NCI-H748 (cell line): ENCODE data around the gene KIF3B.
"Not testable (repeated sequence)": the region's sequence is repeated elsewhere in the genome, so short reads cannot be mapped to it uniquely, and the experiment has no call there.

Experiments
- DNase-seq: peaks from one replicate; lab custom pipeline; 2025; ENCODE audit not compliant: unreplicated experiment; lab: John Stamatoyannopoulos, UW

KIF3B gene

GRCh38 chr20:32382102-32382950 is 104.9 kb downstream of the KIF3B start:
- DNase-seq: no peak

- DNase-seq: not testable (repeated sequence)
Measured at GRCh38 chr20:32383441-32383840, 106.0 kb downstream of the KIF3B start.
